GM23248 (cell line): ENCODE measurements around the gene MT1G.

Experiments
- EZH2 ChIP-seq: fragments of 200-600 bp; sonication (generic); IDR thresholded peaks from 2 replicates; pipeline ENCODE4 v1.6.1; 2018; ENCODE audit warnings: antibody characterized with exemption, mild to moderate bottlenecking; ENCODE audit not compliant: insufficient read depth, poor library complexity, severe bottlenecking
- EZH2phosphoT487 ChIP-seq: fragments of 200-600 bp; sonication (generic); IDR thresholded peaks from 2 replicates; pipeline ENCODE4 v1.6.1; 2018; ENCODE audit warnings: antibody characterized with exemption, moderate library complexity, mild to moderate bottlenecking, low read depth; ENCODE audit not compliant: insufficient read depth

- no peak for TF ChIP-seq EZH2phosphoT487
- TF ChIP-seq EZH2: no peak
These were observed 44.0 kb upstream of the MT1G start for GRCh38 chr16:56711862-56712261.
